Measurements from ENCODE around the gene ZGLP1.
A peak's percentile ranks its signal among the peaks of the same experiment; 100 is the strongest.

ZGLP1 gene

GRCh38 chr19:10292206-10292788, 17.3 kb downstream of the ZGLP1 start:
- H3K4me3 ChIP-seq (ENCODE audit: low read depth, low read length): peak overlapping the region; percentile 46
- no peak for DNase-seq (ENCODE audit: low read depth)
- no peak for TF ChIP-seq CTCF (IDR thresholded peaks at IDR 0.05; ENCODE audit: control insufficient read depth, extremely low read depth, insufficient read depth)

GRCh38 chr19:10291554-10292205, 17.9 kb downstream of the ZGLP1 start:
- no peak for TF ChIP-seq CTCF (IDR thresholded peaks at IDR 0.05; ENCODE audit: control insufficient read depth, extremely low read depth, insufficient read depth)
- H3K4me3 ChIP-seq (ENCODE audit: low read depth, low read length): peak overlapping the region; percentile 46
- DNase-seq (ENCODE audit: low read depth): no peak

- DNase-seq (ENCODE audit: low read depth): no peak
- no peak for TF ChIP-seq CTCF (IDR thresholded peaks at IDR 0.05; ENCODE audit: control insufficient read depth, extremely low read depth, insufficient read depth)
- peak overlapping the region; percentile 46 for H3K4me3 ChIP-seq (ENCODE audit: low read depth, low read length)
Observed at GRCh38 chr19:10290876-10291553, 18.6 kb downstream of the ZGLP1 start.

GRCh38 chr19:10290357-10290875, 19.2 kb downstream of the ZGLP1 start:
- DNase-seq (ENCODE audit: low read depth): no peak
- no peak for TF ChIP-seq CTCF (IDR thresholded peaks at IDR 0.05; ENCODE audit: control insufficient read depth, extremely low read depth, insufficient read depth)

GRCh38 chr19:10289836-10290356, 19.7 kb downstream of the ZGLP1 start, which contains the start of gene ICAM5:
TSS of gene ICAM5 (plus strand) at chr19:10289952. CDS start at chr19:10290044, 92 bp downstream.
- TF ChIP-seq CTCF (IDR thresholded peaks at IDR 0.05; ENCODE audit: control insufficient read depth, extremely low read depth, insufficient read depth): no peak
- DNase-seq (ENCODE audit: low read depth): no peak
- H3K4me3 ChIP-seq (ENCODE audit: low read depth, low read length): peak within 1 kb of the TSS; percentile 46

More at GRCh38 chr19:10290357-10290875, 19.2 kb downstream of the ZGLP1 start:
- peak overlapping the region; percentile 46; the same call in 1 of the 2 replicates for H3K4me3 ChIP-seq (ENCODE audit: low read depth, low read length)

GRCh38 chr19:10289167-10289835, 20.3 kb downstream of the ZGLP1 start:
- H3K4me3 ChIP-seq (ENCODE audit: low read depth, low read length): peak overlapping the region; percentile 37
- TF ChIP-seq CTCF (IDR thresholded peaks at IDR 0.05; ENCODE audit: control insufficient read depth, extremely low read depth, insufficient read depth): no peak
- DNase-seq (ENCODE audit: low read depth): no peak
